A549 (cell line): ENCODE data around the gene NCOR2. TPM values are rescaled to one million over a fixed set of nuclear protein-coding genes. Genes with fewer than 3 reads are reported as not detected.

Experiments
- ATAC-seq, 2 experiments: fragments of 200-7000 bp in 1 of 2; fragments of >200 bp in 1 of 2; cut with Nextera tagmentation in 1 of 2; cut with Tn5 transposase in 1 of 2; 3 replicates each; pipeline versions ENCODE4 v1.8.0 to v1.9.1; 2018 to 2020; ENCODE audit warnings: mild to moderate bottlenecking in 1 of 2, moderate library complexity in 1 of 2
- CTCF ChIA-PET: fragments of 300-600 bp; sonication (Branson Sonifier 250); formaldehyde crosslinking; extraction: SDS; loops from one replicate; lab custom pipeline; 2021; ENCODE audit warnings: antibody characterized with exemption, inconsistent platforms; lab: Yijun Ruan, JAX
- POLR2A ChIA-PET: fragments of 350-600 bp; formaldehyde crosslinking; extraction: SDS; loops from one replicate; lab custom pipeline; 2021; ENCODE audit warnings: antibody characterized with exemption, inconsistent platforms; lab: Yijun Ruan, JAX
- DNase-seq, 2 experiments: peaks; one replicate each; pipeline versions ENCODE4 v3.0.0 to v3.0.0-alpha.2; 2011 to 2016; ENCODE audit warnings: low read depth in 1 of 2, low spot score in 1 of 2
- FAIRE-seq: peaks from 2 replicates; lab custom pipeline; 2011; peaks lifted over from hg19 to GRCh38; lab: Jason Lieb, UNC
- H3K27ac ChIP-seq, 2 experiments: fragments of >200 bp; sonication (Bioruptor Twin); formaldehyde crosslinking; 3 replicates each; pipeline ENCODE4 v1.5.1; 2016 to 2017
- H3K4me1 ChIP-seq: fragments of >200 bp; sonication (Bioruptor Twin); formaldehyde crosslinking; 3 replicates; pipeline ENCODE4 v1.6.1; 2016
- H3K4me2 ChIP-seq: fragments of >200 bp; sonication (Bioruptor Twin); formaldehyde crosslinking; 3 replicates; pipeline ENCODE4 v1.6.1; 2016
- H3K4me3 ChIP-seq: fragments of >200 bp; sonication (Bioruptor Twin); formaldehyde crosslinking; 3 replicates; pipeline ENCODE4 v1.5.1; 2016
- H3K9me3 ChIP-seq: fragments of >200 bp; sonication (Bioruptor Twin); formaldehyde crosslinking; 3 replicates; pipeline ENCODE4 v1.6.1; 2016
- BHLHE40 ChIP-seq: IDR thresholded peaks from 2 replicates; pipeline ENCODE4 v1.6.1; 2012; ENCODE audit warnings: low read depth, low read length, inconsistent platforms
- CBX8 ChIP-seq: fragments of 200-600 bp; sonication (generic); IDR thresholded peaks from 2 replicates; pipeline ENCODE4 v1.6.1; 2016
- CHD2 ChIP-seq: fragments of 150-350 bp; IDR thresholded peaks from 2 replicates; pipeline ENCODE4 v1.6.1; 2014; ENCODE audit warnings: low read length; ENCODE audit not compliant: partially characterized antibody
- CHD4 ChIP-seq: fragments of 200-600 bp; sonication (generic); IDR thresholded peaks from 2 replicates; pipeline ENCODE4 v1.6.1; 2016; ENCODE audit warnings: antibody characterized with exemption, mild to moderate bottlenecking, borderline replicate concordance
- E2F6 ChIP-seq: IDR thresholded peaks from 2 replicates; pipeline ENCODE4 v1.6.1; 2012; ENCODE audit warnings: low read depth, borderline replicate concordance
- ELK1 ChIP-seq: fragments of 150-350 bp; IDR thresholded peaks from 2 replicates; pipeline ENCODE4 v1.6.1; 2014; ENCODE audit warnings: low read depth, mild to moderate bottlenecking, low read length
- EP300 ChIP-seq, 2 experiments: fragments of >200 bp; sonication (Bioruptor Twin); formaldehyde crosslinking; IDR thresholded peaks; 2 replicates in 1 of 2; 3 replicates in 1 of 2; pipeline ENCODE4 v1.6.1; 2016 to 2017
- ESRRA ChIP-seq: fragments of 150-350 bp; IDR thresholded peaks from 2 replicates; pipeline ENCODE4 v1.6.1; 2014; ENCODE audit warnings: mild to moderate bottlenecking, low read length, borderline replicate concordance
- FOXS1 ChIP-seq: fragments of 250-450 bp; sonication (Bioruptor Pico); IDR thresholded peaks from 2 replicates; pipeline ENCODE4 v1.5.0; 2020; ENCODE audit warnings: mild to moderate bottlenecking, moderate library complexity
- HOXB13 ChIP-seq: fragments of 250-450 bp; sonication (Bioruptor Pico); IDR thresholded peaks from 2 replicates; pipeline ENCODE4 v1.5.0; 2020; ENCODE audit warnings: low read depth, mild to moderate bottlenecking, moderate library complexity
- HOXB5 ChIP-seq: fragments of 250-450 bp; sonication (Bioruptor Pico); IDR thresholded peaks from 2 replicates; pipeline ENCODE4 v1.5.0; 2020; ENCODE audit warnings: mild to moderate bottlenecking, moderate library complexity
- KDM1A ChIP-seq: fragments of 200-600 bp; sonication (generic); IDR thresholded peaks from 2 replicates; pipeline ENCODE4 v1.6.1; 2016; ENCODE audit warnings: low read depth, mild to moderate bottlenecking
- MAX ChIP-seq: IDR thresholded peaks from 2 replicates; pipeline ENCODE4 v1.6.1; 2012
- NFE2L2 ChIP-seq: fragments of 150-350 bp; conservative IDR thresholded peaks from 2 replicates; pipeline ENCODE4 v1.6.1; 2014; ENCODE audit warnings: low read length
- RAD21 ChIP-seq, 2 experiments: fragments of >200 bp in 1 of 2; sonication (Bioruptor Twin) in 1 of 2; formaldehyde crosslinking in 1 of 2; IDR thresholded peaks in 1 of 2; conservative IDR thresholded peaks in 1 of 2; 2 replicates in 1 of 2; 3 replicates in 1 of 2; pipeline ENCODE4 v1.6.1; 2012 to 2018; ENCODE audit warnings: inconsistent platforms in 1 of 2
- REST ChIP-seq: fragments of 200-600 bp; sonication (generic); IDR thresholded peaks from 2 replicates; pipeline ENCODE4 v1.6.1; 2016; ENCODE audit warnings: antibody characterized with exemption, mild to moderate bottlenecking, moderate library complexity
- ZNF302 ChIP-seq: fragments of 250-450 bp; sonication (Bioruptor Pico); IDR thresholded peaks from 2 replicates; pipeline ENCODE4 v1.9.0; 2021; ENCODE audit warnings: inconsistent platforms, mild to moderate bottlenecking, moderate library complexity
- WGBS: methylation state at CpG from one replicate; pipeline ENCODE4 v1.1.6; 2017; ENCODE audit errors: missing lambda C conversion rate; 5-methylcytosine and 5-hydroxymethylcytosine counted together
- polyA plus RNA-seq, 4 experiments: library from polyadenylated mRNA; depleted of rRNA in 3 of 4; stranded (reverse); fragments of >200 nt; fragmentation: RNase III in 1 of 4; extraction: RNeasy Plus Mini Kit Qiagen cat#74134 plus additional on column Dnase treatment in 1 of 4; gene quantifications; 2 replicates in 3 of 4; 3 replicates in 1 of 4; pipeline ENCODE4 v1.2.3, GENCODE V29; 2011 to 2017
- TF ChIP-seq, protein P1 (sequence below): IDR thresholded peaks from 2 replicates; pipeline ENCODE4 v1.6.1; 2012

Gene NCOR2
- polyA plus RNA-seq, 2 of the 4 experiments (the other 2 are of a cell fraction), result 14.1 to 151 TPM

GRCh38 chr12:124613151-124613585 is 45.8 kb upstream of the NCOR2 start (continued):
- no peak for TF ChIP-seq HOXB5
- no peak for TF ChIP-seq CHD2
- TF ChIP-seq CBX8, result no peak

- 96% methylated on average over 3 of the region's 4 CpGs for WGBS
- POLR2A ChIA-PET, result no interaction called here
Observed at GRCh38 chr12:124612410-124612680, 44.9 kb upstream of the NCOR2 start.

More at GRCh38 chr12:124612410-124612680, 44.9 kb upstream of the NCOR2 start:
- Histone ChIP-seq H3K4me2 (no peak overlapping the region), H3K27ac (peak overlapping the region in 1 of 2 experiments; percentile 44; a peak in 3 of 6 replicates), H3K4me1 (peaks cover 31% of the 10 kb centered on the region), H3K9me3 (no peaks in the 10 kb centered on the region), H3K4me3 (no peak overlapping the region)
- CTCF ChIA-PET, result interaction anchor here (0.9 kb wide), 1 partner anchor 16 kb away, joined by 5 read pairs; no protein-coding TSS in a partner anchor
- ATAC-seq, result no peak
- no peak for DNase-seq
- no peak for FAIRE-seq
- TF ChIP-seq, protein P1, sequence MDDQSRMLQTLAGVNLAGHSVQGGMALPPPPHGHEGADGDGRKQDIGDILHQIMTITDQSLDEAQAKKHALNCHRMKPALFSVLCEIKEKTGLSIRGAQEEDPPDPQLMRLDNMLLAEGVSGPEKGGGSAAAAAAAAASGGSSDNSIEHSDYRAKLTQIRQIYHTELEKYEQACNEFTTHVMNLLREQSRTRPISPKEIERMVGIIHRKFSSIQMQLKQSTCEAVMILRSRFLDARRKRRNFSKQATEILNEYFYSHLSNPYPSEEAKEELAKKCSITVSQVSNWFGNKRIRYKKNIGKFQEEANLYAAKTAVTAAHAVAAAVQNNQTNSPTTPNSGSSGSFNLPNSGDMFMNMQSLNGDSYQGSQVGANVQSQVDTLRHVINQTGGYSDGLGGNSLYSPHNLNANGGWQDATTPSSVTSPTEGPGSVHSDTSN, result no peak
- TF ChIP-seq E2F6 (no peak), RAD21 (conservative IDR thresholded peaks at IDR 0.05 in 1 of 2, IDR thresholded peaks at IDR 0.05 in 1 of 2) (no peak), FOXS1 (CRISPR knock-in tag) (no peak), KDM1A (no peak), EP300 (IDR thresholded peaks at IDR 0.05) (no peak), REST (no peak), ELK1 (no peak), CHD4 (no peak), ESRRA (no peak), HOXB13 (CRISPR knock-in tag) (no peak), NFE2L2 (no peak), CBX8 (no peak), BHLHE40 (no peak), MAX (no peak), ZNF302 (no peak)
